NB4 (cell line): ENCODE results near the gene EIF2D.
A peak's percentile ranks its signal among the peaks of the same experiment; 100 is the strongest.
"Not testable (repeated sequence)": the region's sequence is repeated elsewhere in the genome, so short reads cannot be mapped to it uniquely, and the experiment has no call there.

Experiments
- DNase-seq: peaks from one replicate; pipeline ENCODE4 v3.0.0; 2010; ENCODE audit warnings: low read depth
- H3K4me3 ChIP-seq: one replicate; pipeline ENCODE4 v1.5.1; 2011; ENCODE audit warnings: mild to moderate bottlenecking, low read depth, low read length, moderate library complexity
- CTCF ChIP-seq: IDR thresholded peaks from one replicate; pipeline ENCODE4 v1.5.1; 2012; ENCODE audit warnings: low read depth, low read length
- MAX ChIP-seq: IDR thresholded peaks from 2 replicates; pipeline ENCODE4 v1.6.1; 2011; ENCODE audit warnings: low read depth, low read length
- MYC ChIP-seq: IDR thresholded peaks from 2 replicates; pipeline ENCODE4 v1.6.1; 2011; ENCODE audit warnings: low read depth, low read length
- POLR2A ChIP-seq: IDR thresholded peaks from 2 replicates; pipeline ENCODE4 v1.6.1; 2011; ENCODE audit warnings: mild to moderate bottlenecking; ENCODE audit not compliant: insufficient read length; ENCODE audit errors: extremely low read depth

The EIF2D gene

GRCh38 chr1:206651958-206652890 lies 40.0 kb upstream of the EIF2D start:
- no peak overlapping the region for H3K4me3 ChIP-seq
- DNase-seq, result peak; percentile 38
- no peak for TF ChIP-seq MYC

- TF ChIP-seq POLR2A (no peak), MYC (no peak), MAX (no peak), CTCF (no peak)
- no peak for DNase-seq
- H3K4me3 ChIP-seq, result no peak overlapping the region
Measured at GRCh38 chr1:206651014-206651413, 38.7 kb upstream of the EIF2D start.

- TF ChIP-seq MYC, result no peak
- no peak for TF ChIP-seq CTCF
- no peak for TF ChIP-seq POLR2A
- TF ChIP-seq MAX, result no peak
- no peak overlapping the region for H3K4me3 ChIP-seq
- no peak for DNase-seq
Measured at GRCh38 chr1:206649261-206649921, 37.1 kb upstream of the EIF2D start.

GRCh38 chr1:206647224-206647623 lies 35.0 kb upstream of the EIF2D start:
- H3K4me3 ChIP-seq, result no peak overlapping the region
- DNase-seq, result no peak
- TF ChIP-seq CTCF (no peak), MYC (no peak), MAX (no peak), POLR2A (no peak)

- no peak for DNase-seq
- no peak overlapping the region for H3K4me3 ChIP-seq
- TF ChIP-seq CTCF, result no peak
- no peak for TF ChIP-seq MAX
- no peak for TF ChIP-seq MYC
- TF ChIP-seq POLR2A, result no peak
Measured at GRCh38 chr1:206646504-206646903, 34.2 kb upstream of the EIF2D start.

- TF ChIP-seq MYC (no peak), CTCF (no peak), MAX (no peak), POLR2A (no peak)
- H3K4me3 ChIP-seq, result no peak overlapping the region
- DNase-seq, result no peak
Measured at GRCh38 chr1:206643118-206643698, 30.9 kb upstream of the EIF2D start.

- not testable (repeated sequence) for DNase-seq, H3K4me3 ChIP-seq
Measured at GRCh38 chr1:206642074-206642473, 29.8 kb upstream of the EIF2D start.
